Measurements from ENCODE around the gene CSF3.
"Not testable (repeated sequence)": the region's sequence is repeated elsewhere in the genome, so short reads cannot be mapped to it uniquely, and the experiment has no call there.

Gene CSF3

DNA sequence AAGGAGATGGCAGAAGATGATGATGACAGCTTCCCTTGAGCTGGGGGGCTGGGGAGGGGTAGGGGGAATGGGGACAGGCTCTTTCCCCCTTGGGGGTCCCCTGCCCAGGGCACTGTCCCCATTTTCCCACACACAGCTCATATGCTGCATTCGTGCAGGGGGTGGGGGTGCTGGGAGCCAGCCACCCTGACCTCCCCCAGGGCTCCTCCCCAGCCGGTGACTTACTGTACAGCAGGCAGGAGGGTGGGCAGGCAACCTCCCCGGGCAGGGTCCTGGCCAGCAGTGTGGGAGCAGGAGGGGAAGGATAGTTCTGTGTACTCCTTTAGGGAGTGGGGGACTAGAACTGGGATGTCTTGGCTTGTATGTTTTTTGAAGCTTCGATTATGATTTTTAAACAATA, 17.7 kb upstream of the CSF3 start:
- no peak for ATAC-seq
- DNase-seq, result no peak

DNA sequence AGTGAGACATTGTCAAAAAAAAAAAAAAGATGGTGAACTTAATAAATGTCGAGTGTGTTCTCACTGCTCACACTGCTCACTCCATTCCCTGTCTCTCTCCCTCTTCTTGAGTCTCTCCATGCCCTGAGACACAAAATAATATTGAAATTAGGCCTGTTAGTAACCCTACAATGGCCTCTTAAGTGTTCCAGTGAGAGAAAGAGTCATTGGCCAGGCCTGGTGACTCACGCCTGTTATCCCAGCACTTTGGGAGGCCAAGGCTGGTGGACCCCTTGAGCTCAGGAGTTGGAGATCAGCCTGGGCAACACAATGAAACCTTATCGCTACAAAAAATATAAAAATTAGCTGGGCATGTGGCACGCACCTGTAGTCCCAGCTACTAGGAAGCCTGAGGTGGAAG, 16.2 kb upstream of the CSF3 start:
- ATAC-seq, result no peak

DNA sequence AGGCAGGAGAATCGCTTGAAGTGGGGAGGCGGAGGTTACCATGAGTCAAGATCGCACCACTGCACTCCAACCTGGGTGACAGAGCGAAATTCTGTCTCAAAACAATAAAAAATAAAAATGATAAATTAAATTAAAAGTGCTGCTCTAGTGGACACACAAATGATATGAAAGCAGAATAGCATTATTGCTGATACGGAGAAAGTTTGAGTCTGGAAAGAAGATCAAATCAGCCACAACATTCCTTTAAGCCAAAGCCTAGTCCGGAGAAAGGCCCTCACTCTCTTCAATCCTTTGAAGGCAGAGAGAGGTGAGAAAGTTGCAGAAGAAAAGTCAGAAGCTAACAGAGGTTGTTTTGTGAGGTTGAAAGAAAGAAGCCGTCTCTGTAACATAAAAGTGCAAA, 15.1 kb upstream of the CSF3 start:
- no peak for DNase-seq
- no peak for ATAC-seq

More for the DNA sequence above, 16.2 kb upstream of the CSF3 start:
- DNase-seq, result no peak

DNA sequence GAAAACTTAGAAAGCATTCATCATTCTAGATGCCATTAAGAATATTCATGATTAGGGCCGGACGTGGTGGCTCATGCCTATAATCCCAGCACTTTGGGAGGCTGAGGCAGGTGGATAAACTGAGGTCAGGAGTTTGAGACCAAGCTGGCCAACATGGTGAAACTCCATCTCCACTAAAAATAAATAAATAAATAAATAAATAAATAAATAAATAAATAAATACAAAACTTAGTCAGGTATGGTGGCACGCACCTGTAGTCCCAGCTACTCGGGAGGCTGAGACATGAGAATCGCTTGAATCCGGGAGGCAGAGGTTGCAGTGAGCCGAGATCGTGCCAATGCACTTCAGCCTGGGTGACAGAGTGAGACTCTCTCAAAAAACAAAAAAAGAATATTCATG, 13.9 kb upstream of the CSF3 start:
- not testable (repeated sequence) for ATAC-seq, DNase-seq

DNA sequence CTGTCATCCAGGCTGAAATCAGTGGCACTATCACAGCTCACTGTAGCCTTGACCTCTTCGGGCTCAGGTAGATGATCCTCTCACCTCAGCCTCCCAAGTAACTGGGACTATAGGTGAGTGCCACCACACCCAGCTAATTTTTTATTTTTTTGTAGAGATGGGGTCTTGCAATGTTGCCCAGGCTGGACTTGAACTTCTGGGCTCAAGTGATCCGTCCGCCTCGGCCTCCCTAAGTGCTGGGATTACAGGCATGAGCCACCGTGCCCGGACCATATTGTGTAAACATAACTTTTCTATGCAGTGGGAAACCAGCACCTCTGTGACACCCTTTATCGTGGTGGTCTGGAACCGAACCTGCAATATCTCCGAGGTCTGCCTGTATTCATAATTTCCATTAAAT, 11.2 kb upstream of the CSF3 start:
- ATAC-seq, result no peak
- DNase-seq, result no peak

DNA sequence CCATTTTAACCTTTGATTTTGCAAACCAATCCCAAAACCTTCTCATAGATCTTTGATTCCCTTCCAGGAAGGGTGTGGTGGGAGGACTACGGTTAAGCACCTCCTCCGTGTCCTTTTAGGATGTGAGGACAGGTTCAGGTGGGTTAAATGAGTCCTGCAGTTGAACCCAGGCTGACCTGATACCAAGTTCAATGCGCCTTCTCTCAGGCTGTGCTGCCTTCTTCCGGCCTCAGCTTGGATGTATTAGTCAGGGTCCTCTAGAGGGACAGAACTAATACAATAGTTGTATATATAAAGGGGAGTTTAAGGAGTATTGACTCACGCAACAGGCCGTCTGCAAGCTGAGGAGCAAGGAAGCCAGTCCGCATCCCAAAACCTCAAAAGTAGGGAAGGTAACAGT, 10.5 kb upstream of the CSF3 start:
- no peak for ATAC-seq
- DNase-seq, result no peak

DNA sequence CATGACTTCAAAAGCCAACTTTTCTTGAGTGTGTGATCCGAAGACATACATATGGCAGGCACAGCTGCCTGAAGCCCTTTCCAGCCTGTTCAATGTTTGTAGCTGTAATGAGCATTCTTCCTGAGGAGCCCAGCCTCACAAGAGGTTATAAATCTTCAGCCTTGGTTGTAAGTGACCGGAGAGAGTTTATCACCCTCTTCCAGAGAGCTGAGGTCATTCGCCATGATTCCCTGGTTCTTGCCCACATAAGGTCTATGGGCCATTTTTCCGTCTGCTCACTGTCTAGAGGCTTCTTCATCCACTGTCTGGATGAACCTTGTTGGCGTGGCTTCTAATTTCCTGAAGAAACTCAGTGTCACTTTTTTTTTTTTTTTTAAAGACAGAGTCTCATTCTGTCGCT, 9.7 kb upstream of the CSF3 start:
- no peak for ATAC-seq
- DNase-seq, result no peak

DNA sequence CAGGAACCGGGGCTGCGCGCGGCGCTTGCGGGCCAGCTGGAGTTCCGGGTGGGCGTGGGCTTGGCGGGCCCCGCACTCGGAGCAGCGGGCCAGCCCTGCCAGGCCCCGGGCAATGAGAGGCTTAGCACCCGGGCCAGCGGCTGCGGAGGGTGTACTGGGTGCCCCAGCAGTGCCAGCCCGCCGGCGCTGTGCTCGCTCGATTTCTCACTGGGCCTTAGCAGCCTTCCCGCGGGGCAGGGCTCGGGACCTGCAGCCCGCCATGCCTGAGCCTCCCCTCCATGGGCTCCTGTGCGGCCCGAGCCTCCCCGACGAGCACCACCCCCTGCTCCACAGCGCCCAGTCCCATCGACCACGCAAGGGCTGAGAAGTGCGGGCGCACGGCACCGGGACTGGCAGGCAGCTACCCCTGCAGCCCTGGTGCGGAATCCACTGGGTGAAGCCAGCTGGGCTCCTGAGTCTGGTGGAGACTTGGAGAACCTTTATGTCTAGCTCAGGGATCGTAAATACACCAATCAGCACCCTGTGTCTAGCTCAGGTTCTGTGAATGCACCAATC, 4.2 kb upstream of the CSF3 start:
- ATAC-seq, DNase-seq: not testable (repeated sequence)

DNA sequence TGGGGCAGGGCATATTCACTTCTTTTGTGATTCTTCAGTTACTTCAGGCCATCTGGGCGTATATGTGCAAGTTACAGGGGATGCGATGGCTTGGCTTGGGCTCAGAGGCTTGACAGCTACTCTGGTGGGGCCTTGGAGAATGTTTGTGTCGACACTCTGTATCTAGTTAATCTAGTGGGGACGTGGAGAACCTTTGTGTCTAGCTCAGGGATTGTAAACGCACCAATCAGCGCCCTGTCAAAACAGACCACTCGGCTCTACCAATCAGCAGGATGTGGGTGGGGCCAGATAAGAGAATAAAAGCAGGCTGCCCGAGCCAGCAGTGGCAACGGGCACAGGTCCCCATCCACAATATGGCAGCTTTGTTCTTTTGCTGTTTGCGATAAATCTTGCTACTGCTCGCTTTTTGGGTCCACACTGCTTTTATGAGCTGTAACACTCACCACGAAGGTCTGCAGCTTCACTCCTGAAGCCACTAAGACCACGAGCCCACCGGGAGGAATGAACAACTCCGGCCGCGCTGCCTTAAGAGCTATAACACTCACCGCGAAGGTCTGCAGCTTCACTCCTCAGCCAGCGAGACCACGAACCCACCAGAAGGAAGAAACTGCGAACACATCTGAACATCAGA, 3.1 kb upstream of the CSF3 start:
- not testable (repeated sequence) for DNase-seq

DNA sequence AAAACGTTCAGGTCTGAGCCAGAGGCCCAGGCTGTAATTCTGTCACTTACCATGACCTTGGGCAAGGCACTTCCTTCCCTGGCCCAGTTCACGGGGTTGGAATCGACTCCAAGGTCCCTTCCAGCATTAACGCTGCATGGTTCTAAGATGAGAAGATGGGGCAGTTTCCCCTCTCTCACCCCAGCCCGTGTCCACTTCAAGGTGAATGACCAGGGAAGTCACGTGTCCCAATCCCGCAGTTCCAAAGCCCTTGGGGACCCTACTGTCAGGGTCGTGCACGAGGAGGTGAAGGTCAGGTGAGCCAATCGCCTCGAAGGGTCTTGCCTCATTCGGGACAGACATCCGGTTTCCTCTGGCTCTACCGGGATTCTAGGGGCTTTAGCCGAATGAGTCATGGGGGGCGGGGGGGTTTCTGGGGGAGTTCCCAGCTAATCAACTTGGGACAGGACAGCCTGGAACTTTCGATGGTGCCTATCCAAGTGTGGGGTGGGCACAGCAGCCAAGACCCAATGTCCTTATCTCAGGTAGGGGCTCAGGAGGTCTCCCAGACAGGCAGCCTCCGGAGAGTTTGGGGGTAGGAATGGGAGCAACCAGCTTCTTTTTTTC, 762 bp upstream of the CSF3 start:
- DNase-seq, result no peak
- no peak for ATAC-seq

More for the DNA sequence above, 3.1 kb upstream of the CSF3 start:
- not testable (repeated sequence) for ATAC-seq

DNA sequence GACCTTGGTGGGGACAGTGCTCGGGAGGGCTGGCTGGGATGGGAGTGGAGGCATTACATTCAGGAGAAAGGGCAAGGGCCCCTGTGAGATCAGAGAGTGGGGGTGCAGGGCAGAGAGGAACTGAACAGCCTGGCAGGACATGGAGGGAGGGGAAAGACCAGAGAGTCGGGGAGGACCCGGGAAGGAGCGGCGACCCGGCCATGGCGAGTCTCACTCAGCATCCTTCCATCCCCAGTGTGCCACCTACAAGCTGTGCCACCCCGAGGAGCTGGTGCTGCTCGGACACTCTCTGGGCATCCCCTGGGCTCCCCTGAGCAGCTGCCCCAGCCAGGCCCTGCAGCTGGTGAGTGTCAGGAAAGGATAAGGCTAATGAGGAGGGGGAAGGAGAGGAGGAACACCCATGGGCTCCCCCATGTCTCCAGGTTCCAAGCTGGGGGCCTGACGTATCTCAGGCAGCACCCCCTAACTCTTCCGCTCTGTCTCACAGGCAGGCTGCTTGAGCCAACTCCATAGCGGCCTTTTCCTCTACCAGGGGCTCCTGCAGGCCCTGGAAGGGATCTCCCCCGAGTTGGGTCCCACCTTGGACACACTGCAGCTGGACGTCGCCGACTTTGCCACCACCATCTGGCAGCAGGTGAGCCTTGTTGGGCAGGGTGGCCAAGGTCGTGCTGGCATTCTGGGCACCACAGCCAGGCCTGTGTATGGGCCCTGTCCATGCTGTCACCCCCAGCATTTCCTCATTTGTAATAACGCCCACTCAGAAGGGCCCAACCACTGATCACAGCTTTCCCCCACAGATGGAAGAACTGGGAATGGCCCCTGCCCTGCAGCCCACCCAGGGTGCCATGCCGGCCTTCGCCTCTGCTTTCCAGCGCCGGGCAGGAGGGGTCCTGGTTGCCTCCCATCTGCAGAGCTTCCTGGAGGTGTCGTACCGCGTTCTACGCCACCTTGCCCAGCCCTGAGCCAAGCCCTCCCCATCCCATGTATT, 1.1 kb downstream of the CSF3 start:
- DNase-seq (no peak), ATAC-seq (no peak)

DNA sequence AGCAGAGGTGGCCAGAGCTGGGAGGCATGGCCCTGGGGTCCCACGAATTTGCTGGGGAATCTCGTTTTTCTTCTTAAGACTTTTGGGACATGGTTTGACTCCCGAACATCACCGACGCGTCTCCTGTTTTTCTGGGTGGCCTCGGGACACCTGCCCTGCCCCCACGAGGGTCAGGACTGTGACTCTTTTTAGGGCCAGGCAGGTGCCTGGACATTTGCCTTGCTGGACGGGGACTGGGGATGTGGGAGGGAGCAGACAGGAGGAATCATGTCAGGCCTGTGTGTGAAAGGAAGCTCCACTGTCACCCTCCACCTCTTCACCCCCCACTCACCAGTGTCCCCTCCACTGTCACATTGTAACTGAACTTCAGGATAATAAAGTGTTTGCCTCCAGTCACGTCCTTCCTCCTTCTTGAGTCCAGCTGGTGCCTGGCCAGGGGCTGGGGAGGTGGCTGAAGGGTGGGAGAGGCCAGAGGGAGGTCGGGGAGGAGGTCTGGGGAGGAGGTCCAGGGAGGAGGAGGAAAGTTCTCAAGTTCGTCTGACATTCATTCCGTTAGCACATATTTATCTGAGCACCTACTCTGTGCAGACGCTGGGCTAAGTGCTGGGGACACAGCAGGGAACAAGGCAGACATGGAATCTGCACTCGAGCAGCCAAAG, 2.3 kb downstream of the CSF3 start:
- no peak for ATAC-seq
- DNase-seq, result no peak

DNA sequence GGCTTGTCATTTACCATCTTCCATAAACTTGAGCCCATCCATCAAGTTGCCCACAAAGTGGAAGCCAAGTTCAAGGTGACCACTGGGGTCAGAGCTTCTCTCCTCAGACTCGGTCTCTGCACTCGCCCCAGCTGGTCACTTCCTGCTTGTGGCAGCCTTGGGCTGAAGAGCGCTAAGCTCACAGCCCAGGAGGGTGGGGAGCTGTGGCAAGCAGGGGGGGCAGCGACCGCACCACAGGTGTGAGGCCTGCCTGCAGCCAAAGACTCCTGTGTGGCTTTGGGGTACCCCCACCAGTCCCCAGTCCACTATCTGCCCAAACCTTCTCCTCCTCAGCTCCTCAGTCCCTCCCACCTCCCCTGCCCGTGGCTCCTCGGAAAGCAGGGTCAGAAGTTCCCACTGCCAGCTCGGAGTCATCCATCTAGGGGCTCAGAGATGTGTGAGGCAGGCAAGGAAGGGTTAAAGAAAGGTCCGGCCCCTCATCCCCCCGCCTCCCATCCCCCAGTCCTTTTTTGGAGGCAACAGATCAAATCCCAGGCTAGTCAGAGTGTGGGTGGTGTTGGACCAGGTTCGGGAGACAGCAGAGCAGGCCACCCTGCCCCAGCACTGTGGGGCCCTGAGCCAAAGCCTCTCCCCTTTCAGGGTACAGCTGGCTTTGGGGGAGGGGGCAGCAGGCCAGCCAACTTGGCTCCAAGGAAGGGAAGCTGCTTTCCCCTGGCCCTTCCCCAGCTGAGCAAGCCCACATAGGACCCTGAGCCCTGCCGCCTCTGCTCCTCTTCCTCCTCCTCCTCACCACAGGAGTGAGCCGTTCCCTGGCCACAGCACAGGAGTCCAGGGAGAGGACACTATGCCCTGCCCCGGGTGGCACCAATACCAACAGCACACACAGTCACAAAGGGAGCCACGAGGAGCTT, 3.2 kb downstream of the CSF3 start:
- no peak for DNase-seq
- no peak for ATAC-seq

DNA sequence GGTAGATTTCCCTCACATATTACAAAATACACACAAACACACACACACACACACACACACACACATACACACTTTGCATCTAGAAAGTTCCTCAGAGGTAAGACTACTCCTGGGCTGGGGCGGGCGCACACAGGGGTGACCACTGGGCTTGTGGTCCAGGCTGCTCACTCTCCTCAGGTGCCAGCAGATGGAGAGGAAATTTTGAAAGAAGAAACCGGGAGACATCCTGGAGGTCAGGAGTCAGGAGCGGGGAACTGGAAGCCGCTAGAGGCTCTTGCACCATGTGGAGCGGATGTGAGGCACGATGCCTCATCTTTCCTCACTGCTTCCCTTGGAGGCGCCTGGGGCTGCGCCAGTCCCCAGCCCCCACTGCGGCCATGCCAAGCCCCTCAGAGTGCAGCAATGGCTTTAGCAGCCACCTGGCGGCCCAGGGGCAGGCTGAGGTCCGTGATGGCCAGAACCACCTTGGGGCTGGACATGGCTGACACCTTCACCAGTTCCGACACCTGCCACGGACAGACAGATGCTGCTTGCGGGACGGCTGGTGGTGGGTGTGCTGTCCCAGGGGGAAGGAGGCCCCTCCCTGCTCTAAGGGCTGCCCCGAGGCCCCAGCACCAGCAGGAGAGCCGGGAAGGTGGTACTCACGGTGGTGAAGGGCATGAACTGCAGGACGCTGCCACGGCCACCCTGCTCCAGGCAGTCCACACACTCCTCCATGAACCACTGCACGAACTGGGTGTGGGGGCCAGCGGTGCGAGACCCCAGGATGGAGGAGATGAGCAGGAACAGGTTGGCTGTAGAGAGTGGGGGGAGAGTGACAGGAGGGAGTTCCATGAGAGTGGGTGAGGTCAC, 4.1 kb downstream of the CSF3 start:
- DNase-seq (no peak), ATAC-seq (no peak)

DNA sequence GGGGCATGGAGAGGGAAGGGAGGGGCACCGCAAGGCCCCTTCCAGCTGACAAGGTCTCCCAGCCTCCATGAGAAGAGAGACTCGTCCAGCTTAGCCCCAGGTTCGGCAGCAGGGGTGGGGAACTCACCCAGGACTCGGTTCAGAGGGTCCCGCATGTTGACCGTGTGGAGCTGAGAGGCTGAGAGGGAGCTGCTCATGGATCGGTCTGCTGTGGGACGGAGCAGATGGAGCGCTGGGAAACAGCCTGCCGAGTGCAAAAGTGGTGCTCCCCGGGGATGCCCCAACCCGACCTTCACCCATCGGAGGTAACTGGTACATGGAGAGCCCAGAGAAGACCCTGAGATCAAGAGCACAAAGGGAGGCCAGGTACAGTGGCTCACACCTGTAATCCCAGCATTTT, 4.9 kb downstream of the CSF3 start:
- DNase-seq (no peak), ATAC-seq (no peak)

DNA sequence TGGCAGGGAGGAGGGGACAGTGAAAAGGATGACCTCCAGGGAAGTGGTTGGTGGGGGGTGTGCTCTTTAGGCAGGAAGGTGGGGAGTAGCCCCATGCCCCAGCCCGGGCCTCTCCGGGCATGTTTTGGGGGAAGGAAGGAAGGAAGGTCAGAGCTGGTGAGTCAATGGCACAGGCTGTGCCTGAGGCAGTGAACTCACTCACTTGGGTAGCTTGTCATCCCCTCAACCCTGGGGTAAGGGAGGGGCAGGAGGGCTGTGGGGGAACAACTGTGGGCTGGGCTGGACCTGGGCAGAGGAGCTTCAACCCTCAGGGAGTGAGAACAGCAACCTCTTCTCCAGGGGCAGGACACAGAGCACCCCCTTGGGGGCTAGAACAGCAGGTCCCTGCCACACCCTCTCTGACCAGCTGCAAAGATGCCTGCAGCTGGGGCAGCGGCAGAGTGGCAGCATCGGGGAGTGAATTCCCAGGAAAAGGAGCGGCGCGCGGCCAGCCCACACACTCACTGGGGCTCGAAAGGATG, 6.3 kb downstream of the CSF3 start:
- DNase-seq, result no peak
- ATAC-seq, result peak; percentile 6

DNA sequence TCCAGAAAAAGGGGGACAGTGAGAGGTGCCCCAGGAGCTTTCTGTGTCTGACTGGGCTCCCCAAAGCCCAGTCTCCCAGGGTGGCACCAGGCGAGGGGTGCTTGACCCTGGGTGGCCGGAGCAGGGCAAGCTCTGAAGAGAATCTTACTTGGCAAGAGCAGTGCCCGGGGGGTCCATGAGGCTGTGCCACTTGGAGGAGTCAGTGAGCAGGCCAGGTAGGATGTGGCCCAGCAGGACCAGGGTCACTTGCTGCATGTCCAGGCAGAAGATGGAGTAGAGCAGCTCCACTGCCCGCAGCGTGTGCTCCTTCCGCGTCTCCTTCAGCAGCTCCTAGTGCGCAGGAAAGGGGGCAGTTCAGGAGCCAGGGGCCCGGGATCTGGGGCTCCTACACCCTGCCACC, 7.3 kb downstream of the CSF3 start:
- no peak for DNase-seq
- ATAC-seq, result no peak

DNA sequence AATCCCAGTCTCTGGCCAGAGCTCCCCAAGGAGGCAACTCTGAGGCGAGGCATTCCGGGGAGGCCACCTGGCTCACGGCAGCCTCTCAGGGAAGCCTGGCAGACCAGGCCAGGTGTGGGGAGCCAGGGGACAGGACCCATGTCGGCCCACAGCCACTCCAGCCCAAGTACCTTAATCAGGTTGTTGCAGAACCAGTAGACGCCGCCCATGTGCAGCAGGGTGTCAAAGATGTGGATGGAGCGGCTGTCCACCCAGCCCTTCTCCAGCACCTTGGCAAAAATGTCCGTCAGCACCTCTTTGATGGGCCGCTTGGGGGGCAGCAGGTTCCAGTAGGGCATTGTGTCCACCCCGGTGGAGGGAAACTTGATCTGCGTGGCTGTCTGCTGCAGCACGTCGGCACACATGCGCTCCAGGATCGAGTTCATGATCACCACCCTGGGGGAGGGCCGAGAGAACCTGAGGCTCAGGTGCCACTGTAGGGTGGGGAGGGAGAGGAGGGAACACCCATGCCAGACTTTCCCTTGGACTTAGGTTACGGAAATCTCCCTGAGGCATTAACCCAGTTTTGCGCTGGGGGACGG, 7.8 kb downstream of the CSF3 start:
- DNase-seq (no peak), ATAC-seq (no peak)

DNA sequence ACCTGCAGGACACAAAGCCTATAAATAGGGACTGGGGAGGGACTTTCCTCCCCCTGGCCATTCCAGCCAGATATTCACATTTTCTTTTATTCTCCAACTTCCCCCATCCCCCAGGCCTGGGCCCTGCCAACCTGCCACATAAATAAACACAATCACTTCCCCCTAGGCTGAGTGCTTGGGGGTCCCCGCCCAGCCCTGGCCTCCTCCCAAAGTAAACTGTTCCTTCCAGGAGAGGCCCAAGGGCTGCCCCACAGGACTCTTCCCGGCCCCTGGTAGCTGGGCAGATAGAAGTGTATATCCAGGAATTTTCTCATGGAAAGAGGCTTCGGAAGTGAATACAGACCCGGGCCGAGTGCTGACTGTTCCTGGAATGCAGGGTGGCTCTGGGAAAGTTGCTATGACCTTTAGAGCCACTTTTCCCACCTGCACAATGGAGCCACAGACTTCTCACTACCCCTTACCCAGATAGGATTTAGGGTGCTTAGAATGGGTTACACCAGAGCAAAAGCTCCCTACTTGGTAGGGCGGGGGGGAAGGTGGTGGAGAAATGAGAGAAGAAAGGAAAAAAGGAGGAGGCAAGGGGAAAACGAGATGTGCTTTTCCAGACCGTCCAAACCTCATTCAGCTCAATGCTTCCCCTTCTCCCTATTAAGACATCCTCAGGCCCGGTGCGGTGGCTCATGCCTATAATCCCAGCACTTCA, 8.5 kb downstream of the CSF3 start:
- DNase-seq, result no peak
- no peak for ATAC-seq
